SK-MEL-5 (cell line): Measurements from ENCODE around the gene STAG3. TPM values are rescaled to one million over a fixed set of nuclear protein-coding genes. Genes with fewer than 3 reads are reported as not detected.
"Not testable (repeated sequence)": the region's sequence is repeated elsewhere in the genome, so short reads cannot be mapped to it uniquely, and the experiment has no call there.

Experiments
- DNase-seq: peaks from one replicate; pipeline ENCODE4 v3.0.0-alpha.2; 2016; ENCODE audit warnings: low read depth, low spot score
- in situ Hi-C: cut with HindIII; loops from 2 replicates; pipeline ENCODE4 v1.10.0; 2016; ENCODE audit warnings: low sequenced_read_pairs, high pct_unique_total_duplicates, low pct_unique_long_range_greater_than_20kb
- polyA plus RNA-seq, 2 experiments: library from polyadenylated mRNA; depleted of rRNA; stranded (reverse); fragments of >200 nt; gene quantifications; 2 replicates each; pipeline ENCODE4 v1.2.3, GENCODE V29; 2015
- total RNA-seq: library from RNA; depleted of rRNA; stranded (reverse); fragments of >200 nt; shearing (Covaris generic); gene quantifications from 2 replicates; pipeline ENCODE4 v1.2.3, GENCODE V29; 2014; rRNA removed

Gene STAG3
- total RNA-seq: 3.4 and 5.7 TPM in 2 replicates
- polyA plus RNA-seq (2015; cell fraction: cytosol; rRNA removed): 3.6 and 3.9 TPM in 2 replicates
- 68.7 and 85.9 TPM in 2 replicates for polyA plus RNA-seq (2015; cell fraction: nucleus; rRNA removed)

- peak; percentile 99 for DNase-seq
- in situ Hi-C loops: no loop called here
Observed at GRCh38 chr7:100177045-100178001, at the start of gene STAG3, which contains the start of gene GPC2. Gene STAG3, plus strand, starts transcription at chr7:100177918. Its CDS starts 2,639 bp downstream, at chr7:100180557. Gene GPC2, minus strand, starts transcription at chr7:100177381. Its CDS starts 182 bp downstream, at chr7:100177199.

- in situ Hi-C loops: no loop called here
- DNase-seq: no peak
Observed at GRCh38 chr7:100128637-100128963, 49.1 kb upstream of the STAG3 start.

GRCh38 chr7:100130220-100130607 lies 47.5 kb upstream of the STAG3 start:
- in situ Hi-C loops, DNase-seq: not testable (repeated sequence)

GRCh38 chr7:100130608-100131453 lies 46.9 kb upstream of the STAG3 start:
- in situ Hi-C loops: no loop called here

GRCh38 chr7:100132126-100132525 lies 45.6 kb upstream of the STAG3 start:
- in situ Hi-C loops: no loop called here
- no peak for DNase-seq

More at GRCh38 chr7:100130608-100131453, 46.9 kb upstream of the STAG3 start:
- peak; percentile 76 for DNase-seq

- DNase-seq: peak; percentile 90
- in situ Hi-C loops: no loop called here
Observed at GRCh38 chr7:100132697-100133151, 45.0 kb upstream of the STAG3 start.

- in situ Hi-C loops: no loop called here
- DNase-seq: no peak
Observed at GRCh38 chr7:100137851-100138760, 39.6 kb upstream of the STAG3 start.

GRCh38 chr7:100141555-100141949 lies 36.2 kb upstream of the STAG3 start:
- DNase-seq: no peak
- in situ Hi-C loops: no loop called here

- DNase-seq: no peak
- in situ Hi-C loops: no loop called here
Observed at GRCh38 chr7:100142461-100142860, 35.3 kb upstream of the STAG3 start.

- DNase-seq, in situ Hi-C loops: not testable (repeated sequence)
Observed at GRCh38 chr7:100146350-100146749, 31.4 kb upstream of the STAG3 start.

- no peak for DNase-seq
- in situ Hi-C loops: no loop called here
Observed at GRCh38 chr7:100147278-100147677, 30.4 kb upstream of the STAG3 start.

GRCh38 chr7:100148225-100148558 lies 29.5 kb upstream of the STAG3 start:
- in situ Hi-C loops: no loop called here

GRCh38 chr7:100148559-100149328 lies 29.0 kb upstream of the STAG3 start, which contains the start of gene LAMTOR4:
Gene LAMTOR4, plus strand, starts transcription at chr7:100148918. Its CDS starts 55 bp downstream, at chr7:100148973.
- peak; percentile 100 for DNase-seq
- in situ Hi-C loops: no loop called here

More at GRCh38 chr7:100148225-100148558, 29.5 kb upstream of the STAG3 start:
- no peak for DNase-seq

GRCh38 chr7:100152404-100152803 lies 25.3 kb upstream of the STAG3 start:
- in situ Hi-C loops: no loop called here

GRCh38 chr7:100152937-100153666 lies 24.6 kb upstream of the STAG3 start:
- in situ Hi-C loops: no loop called here
- no peak for DNase-seq

More at GRCh38 chr7:100152404-100152803, 25.3 kb upstream of the STAG3 start:
- DNase-seq: no peak
